GM21576 (cell line): Measurements from ENCODE around the gene SH3RF1.

Experiments
- ATAC-seq: cut with Tn5 transposase; IDR thresholded peaks from one replicate; pipeline ENCODE4 v1.9.1; 2021; ENCODE audit warnings: mild to moderate bottlenecking, moderate library complexity; ENCODE audit not compliant: unreplicated experiment

Gene SH3RF1

DNA sequence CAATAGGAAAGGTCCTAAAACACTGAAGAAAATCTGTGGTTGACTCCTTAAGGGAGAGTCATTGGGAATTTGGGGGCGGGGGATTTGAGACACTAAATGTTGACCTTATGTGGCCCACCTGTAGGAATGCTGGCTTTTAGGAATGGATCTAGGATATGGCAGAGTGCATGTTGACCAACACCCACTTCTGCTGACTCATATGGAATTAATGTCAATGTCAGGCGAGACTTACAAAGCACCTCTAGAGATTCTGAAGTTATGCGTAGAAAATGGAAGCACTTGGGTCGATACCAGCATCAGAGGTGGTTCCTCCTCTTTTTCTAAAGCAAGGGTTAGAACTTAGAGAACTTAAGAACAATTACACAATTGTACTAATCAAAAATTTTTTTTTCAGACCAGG lies 160.1 kb downstream of the SH3RF1 start:
- ATAC-seq = no peak

DNA sequence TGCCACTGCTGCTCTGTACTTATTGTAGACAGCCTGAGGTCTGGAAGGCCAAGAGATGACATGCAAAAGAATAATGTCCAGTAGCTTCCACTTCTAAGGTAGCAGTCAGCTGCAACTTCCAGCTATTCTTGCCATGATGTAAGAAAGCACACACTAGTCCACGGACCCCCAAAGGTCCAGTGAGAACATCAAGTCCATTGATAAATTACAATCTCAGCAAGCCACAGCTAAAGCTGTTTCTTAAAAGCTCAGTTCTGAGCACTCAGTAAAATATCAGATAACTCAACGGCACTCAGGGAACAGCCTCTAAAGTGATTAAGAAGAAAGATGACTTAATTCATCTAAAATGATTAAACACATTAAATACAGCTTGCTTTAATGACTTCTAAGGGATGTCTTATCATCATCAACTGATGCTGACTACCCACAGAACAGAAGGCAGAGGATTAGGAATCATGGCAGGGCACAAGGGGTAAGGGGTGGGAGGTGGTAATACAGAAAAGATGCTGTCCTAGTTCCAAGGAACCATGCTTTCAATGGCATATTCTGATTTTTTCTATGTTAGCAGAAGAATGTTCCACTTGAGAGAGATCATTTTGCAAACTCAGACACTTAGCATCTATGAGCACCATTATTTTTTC lies 161.6 kb downstream of the SH3RF1 start:
- no peak for ATAC-seq

DNA sequence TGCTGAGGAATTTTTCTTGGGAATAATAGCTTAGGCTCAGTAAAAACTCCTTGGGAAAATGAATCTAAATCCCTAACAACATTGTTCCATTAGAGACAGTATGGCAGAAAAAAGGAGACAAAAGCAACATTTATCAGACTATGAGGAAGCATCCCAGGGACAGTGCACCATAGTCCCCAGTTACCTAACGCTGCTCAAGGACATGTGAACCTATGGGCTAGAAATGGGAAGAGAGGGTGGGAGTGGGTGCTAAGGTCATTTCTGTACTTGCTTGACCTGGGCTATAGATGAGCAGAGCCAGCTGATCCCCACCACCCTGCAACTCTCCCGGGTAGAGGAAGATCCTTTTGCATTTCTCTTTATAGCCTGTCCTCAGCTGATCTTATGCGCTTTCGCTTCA lies 162.5 kb downstream of the SH3RF1 start:
- ATAC-seq = no peak

DNA sequence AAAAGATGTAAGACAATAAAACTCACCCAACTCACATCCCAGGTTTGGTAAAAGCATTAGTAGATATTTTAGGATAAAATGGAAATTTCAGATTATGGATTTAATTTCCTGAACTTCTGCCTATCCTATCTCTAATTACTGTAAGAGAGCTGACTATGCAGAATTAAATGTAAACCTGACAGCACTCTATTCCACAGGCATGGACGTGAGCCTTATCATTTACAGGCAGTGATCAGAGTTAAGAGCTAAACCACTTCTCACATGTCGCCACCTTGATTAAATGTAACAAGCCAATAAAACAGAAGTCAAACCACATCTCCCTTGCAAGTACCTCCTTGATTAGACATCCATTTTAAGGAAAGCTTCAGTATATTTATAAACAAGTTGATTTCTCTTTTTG lies 163.2 kb downstream of the SH3RF1 start:
- no peak for ATAC-seq

DNA sequence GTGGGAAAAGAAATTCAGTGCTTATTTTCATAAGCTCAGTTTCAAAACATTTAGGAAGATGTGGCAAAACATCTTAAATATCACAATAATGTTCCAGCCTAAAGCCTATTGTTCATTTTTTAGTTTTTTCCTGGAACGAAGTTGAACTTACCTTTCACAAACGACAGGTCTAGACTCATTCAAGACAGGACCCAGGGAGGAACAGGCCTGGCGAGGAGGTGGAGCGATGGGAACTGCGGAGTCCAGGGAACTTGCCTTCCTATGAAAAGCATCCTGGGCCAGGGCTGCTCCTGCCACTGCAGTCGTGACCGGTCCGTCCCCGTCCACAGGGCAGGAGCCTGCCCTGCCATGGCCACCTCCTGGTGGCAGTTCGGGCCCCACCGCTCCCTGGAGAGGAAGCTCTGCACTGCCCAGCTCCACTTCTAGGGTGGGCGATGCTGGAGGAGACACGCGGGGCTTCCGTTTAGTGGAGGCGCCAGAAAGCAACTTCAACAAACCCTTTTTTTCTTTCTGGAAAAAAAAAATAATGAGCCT lies 164.0 kb downstream of the SH3RF1 start:
- no peak for ATAC-seq

DNA sequence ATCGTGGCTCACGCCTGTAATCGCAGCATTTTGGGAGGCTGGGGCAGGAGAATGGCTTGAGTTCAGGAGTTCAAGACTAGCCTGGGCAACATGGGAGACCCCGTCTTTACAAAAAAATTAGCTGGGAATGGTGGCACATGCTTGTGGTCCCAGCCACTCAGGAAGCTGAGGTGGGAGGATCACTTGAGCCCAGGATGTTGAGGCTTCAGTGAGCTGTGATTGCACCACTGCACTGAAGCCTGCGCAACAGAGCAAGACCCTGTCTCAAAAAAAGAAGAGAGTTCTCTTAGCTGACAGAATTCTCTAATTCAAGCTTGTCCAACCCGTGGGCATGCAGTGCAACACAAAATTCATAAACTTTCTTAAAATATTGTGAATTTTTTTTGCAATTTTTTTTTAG lies 165.1 kb downstream of the SH3RF1 start:
- no peak for ATAC-seq

DNA sequence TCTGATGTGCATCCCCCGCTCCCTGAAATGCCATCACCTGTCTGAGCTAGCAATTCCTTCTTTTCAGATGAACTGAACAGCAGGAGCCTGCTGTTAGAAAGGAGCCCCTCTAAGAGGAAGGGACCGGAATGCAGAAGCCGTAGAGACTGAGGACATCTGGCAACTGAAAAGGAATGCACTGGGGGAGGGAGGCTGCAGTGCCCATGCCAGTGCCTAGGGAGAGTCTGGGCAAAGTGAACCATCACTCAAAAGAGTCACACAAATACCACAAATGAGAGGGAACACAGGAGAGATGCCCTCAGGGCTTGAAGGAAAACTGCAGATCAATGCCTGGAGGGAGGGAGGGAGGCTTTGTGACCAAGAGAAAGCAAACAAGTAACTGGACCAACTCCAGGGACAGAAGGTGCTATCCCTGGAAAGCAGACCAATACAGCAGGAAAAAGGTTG lies 166.8 kb downstream of the SH3RF1 start:
- ATAC-seq = no peak

DNA sequence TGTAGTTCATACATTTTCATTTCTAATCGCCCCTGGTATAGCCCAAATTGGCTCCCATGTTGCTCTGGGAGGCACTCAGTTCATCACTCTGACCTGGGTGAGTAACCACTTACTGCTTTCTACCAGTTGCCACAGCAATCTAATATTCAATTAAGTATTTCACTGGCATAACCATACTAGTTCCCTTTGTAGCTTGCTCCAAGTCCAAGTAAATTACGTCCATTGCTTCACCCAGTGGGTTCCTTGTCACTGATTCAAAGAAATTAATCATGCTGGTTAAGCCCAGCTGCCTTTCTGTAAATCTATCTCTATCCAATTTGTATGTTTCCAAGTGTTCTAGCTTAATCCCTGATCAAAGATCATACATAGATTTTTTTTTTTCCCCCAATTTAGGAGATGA lies 168.7 kb downstream of the SH3RF1 start:
- ATAC-seq = no peak

DNA sequence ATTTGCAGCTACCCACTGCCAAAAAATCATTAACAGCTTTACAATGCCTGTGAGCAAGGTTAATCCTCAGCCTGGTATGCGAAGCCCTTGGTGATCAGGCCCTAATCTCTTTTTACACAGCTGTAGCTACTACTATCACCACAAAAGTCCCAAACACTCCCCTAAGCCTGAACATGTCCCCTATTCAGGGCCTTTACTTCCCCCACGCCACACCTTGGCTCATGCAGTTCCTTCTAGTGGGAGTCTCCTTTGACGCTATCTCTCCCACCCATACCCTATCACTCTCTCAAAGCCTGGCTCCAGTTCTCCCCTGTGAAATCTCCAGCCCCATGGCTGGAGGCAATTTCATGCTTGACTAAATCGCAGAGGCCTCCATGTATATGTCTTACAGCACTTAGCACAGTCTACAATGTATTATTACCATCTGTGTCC lies 170.1 kb downstream of the SH3RF1 start:
- no peak for ATAC-seq

DNA sequence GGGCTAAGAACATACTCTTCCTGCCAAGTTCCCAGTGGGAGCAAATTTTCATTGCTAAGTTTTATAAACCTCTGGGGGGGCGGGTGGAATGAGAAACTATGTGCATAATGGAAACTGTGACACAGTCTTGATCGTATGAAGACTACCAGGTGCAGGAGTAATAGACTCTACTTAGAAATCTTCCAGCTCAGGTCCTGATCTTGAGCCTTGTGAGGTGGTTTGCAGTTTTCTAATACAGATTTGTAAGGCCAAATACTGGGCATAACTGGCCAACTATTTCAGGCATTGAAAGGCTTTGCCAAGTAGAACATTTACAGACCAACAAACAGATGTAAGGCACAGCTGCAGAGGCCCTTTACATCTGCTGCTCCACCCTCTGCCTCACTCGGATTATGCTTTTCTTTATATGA lies 171.0 kb downstream of the SH3RF1 start:
- peak; percentile 41 for ATAC-seq

DNA sequence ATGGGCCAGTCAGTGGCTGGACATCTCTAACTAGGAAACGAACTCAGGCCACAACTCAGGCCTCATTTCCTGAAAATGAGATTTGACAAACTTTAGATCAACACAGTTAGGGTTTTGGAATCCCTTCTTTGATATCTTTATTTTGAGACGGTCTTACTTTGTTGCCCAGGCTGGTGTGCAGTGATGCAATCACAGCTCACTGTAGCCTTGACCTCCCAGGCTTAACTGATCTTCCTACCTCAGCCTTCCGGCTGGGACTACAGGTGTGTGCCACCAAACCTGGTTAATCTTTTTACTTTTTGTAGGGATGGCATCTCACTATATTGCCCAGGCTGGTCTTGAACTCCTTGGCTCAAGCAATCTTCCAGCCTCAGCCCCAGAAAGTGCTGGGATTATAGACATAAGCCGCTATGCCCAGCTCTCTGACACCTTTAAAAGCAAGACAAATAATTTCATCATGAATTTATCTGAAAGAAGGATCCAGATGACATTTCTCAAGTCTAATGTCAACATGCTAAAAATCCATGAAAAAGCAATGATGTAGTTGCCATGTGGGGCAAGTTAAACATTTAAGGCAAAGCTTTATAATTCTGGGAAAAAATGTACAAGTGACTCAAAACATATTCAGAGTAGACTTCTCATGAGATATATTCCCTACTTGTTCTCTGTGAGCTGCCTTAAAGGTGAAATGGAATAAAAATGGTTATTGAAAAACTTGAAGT lies 171.6 kb downstream of the SH3RF1 start:
- no peak for ATAC-seq

DNA sequence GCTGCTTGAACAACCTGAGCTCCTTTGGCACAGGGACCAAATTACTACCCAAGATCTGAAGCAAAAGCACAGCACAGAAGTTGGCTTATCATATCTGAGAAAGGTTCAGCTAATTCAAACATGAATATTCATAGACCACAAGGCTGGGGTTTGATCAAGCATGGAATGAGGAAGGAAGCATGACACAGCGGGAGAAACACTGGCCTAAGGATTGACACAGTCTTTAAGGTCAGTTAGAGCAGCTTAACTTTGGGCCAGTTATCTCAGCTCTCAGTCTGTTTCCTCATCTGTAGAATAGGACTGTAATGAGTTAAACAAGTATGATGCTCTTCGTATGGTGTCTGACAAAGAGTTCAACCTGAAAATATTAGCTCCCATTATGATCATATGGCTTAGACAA lies 172.2 kb downstream of the SH3RF1 start:
- peak; percentile 44 for ATAC-seq

DNA sequence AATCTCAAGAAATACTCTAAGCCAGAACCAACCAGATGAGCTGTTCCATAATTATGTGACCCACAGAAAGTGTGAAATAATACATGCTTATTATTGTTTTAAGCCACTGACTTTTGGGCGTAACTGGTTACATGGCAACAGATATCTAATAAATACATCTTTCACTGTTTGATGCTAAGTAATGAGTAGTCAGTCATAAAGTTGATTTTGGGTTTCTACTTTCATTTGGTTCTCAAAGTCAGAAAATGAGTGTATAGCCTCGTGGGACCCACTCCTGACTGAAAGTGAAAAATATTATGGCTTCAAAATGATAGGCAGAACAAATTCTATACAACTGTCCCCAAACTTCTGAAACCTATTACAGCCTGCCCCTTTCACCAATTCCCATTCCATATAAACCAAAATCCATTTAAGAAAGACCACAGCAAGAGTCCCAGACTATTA lies 172.7 kb downstream of the SH3RF1 start:
- ATAC-seq = peak; percentile 41

DNA sequence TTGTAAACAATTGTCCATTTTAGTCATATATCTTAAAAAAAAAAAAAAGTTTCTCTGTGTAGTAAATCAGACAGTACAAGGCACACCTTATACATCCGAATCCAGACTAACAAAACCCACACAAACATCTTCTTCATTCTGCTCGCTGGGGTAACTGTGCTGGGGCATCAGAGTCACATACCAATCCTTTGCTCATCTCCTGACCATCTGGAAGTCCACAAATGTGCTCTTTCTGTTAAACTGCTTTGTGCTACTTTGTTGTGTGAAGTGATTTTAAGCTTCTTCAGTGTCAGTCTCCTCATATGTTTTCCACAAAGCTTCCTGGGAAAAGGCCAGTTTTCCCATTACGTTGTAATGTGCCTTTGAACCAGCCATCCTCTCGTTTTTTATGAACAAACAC lies 174.5 kb downstream of the SH3RF1 start:
- no peak for ATAC-seq

DNA sequence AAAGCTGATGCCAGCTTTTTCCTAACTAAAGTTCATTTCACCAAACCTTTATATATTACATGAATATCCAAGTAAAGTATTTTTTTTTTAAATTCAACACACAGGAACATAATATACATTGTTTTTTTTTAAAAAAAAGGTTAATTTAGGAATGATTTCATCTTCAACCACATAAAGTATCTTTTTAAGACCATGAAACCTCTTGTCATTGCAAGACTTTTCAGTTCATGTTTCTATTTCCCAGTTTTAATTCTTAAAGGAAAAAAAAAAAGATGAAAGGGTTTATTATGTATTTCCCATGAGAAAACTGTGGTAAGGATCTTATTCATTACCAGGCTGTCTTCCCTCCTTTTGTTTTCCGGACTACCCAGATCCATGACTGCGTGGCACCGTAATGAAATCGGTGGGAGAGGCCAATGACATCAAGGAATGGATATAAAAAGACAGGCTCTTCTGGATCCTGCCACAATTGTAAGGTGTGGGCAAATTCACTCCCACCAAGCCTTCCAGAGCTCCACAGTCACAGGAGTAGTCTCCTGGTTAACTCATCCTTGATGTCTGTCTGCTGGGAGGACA lies 176.0 kb downstream of the SH3RF1 start:
- no peak for ATAC-seq

DNA sequence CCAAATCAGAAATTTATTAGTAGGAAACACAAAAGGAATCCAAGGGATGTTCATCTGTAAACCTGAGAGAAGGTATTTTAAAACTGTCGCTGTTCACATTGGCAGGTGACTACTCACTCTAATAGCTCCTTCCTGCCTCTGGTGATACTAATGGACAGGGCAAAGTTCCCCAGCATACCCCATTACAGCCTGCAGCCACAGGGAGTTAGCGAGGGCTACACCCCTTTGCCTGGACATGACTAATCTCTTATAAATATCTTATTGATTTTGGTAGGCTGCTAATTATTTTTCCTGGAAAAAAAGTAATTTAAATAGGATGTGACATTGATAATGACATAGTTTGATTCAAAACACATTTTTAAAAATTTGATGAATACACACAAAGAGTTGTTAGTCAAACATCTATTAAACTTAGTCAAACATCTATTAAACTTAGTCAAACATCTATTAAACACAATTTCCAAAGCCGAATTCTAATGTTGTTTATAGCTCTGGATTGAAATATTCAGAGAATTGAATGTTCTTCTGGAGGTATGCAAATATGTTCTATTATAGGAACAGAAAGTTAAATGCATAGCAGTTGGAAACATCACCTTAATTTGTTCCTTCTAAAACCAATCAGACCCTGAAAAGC lies 177.8 kb downstream of the SH3RF1 start:
- no peak for ATAC-seq

DNA sequence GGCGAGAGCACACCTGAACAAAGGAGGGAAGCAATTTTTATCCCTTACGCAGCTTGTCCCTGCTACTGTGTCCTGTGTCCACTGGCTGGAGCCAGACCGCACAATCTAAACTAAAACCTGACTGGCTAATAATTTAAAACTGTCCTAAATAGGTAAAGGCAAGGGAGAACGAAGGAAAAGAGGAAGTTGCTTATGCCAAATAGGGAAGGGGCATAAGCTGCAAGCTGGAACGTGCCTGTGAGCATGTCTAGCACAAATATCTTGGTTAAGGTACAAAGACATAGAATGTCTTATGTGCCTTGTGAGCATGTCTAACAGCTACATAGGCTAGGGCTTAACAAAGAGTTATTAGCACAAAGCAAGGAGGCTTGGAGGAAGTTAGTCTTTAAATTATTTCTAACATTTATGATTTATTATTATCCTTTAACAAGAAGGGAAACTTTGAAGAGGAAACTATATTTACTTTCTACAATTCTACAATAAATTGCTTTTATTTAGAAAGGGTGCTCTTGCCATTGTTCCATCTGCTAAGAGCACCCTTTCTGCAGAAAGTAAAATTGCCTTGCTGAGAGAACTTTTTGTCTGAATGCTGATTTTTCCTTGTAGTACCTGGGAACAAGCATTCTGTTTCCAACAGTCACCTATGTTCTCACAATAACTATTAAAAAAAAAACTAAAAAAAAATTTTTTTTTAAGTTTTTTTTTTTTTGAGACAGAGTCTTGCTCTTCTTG lies 180.1 kb downstream of the SH3RF1 start:
- ATAC-seq = no peak

DNA sequence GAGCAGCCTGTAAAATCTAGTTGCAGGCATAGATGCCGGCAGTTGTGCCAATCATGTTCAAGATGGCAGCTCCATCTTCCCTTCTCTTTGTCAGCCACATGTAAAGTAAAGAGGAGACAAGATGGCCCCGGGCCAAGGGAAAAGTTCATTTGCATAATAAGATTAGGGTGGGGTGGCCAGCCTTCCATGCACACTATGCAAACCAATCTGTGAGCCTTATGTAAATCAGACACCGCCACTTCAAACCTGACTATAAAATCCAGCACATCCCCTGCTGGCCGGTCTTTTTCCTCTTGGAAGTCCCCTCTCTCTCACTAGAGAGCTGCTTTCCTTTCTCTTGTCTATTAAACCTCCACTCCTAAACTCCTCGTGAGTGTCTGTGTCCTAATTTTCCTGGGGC lies 181.8 kb downstream of the SH3RF1 start:
- no peak for ATAC-seq

DNA sequence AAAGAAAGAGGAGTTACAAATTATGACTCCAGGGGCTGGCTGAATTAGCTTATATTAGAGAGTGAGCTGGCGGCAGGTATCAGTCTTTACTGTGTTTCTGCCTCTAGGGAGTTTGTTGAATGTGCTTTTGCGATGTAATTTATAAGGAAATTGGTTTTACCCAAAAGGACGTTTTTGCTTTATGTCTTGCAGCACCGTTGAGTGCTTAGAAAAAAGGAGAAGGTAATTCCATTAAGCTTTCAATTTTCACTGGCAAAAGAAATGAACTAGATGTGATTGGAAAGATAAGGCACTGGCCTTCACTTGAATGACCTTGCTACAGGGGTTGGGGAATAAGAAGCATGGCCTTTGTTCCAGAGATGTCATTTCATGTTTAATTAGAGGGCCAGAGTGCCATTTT lies 185.8 kb downstream of the SH3RF1 start:
- no peak for ATAC-seq

DNA sequence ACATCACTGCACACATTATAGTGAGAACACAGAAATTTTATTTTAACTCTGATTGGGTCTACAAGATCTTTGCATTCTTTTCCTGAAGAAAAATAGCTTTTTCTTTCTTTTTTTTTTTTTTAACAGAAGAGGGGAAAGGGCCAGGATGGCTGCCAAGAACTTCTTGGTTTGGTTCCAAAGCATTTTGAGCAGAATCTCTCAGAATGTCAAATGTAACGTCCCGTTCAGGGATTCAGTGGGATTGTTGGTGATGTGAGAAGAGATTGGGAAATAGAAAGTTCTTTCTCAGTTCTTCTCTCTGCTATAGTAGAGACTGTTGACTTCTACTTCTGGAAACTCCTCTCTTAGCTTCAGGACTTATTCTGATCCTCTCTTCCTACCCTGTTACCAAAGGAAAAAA lies 189.8 kb downstream of the SH3RF1 start:
- ATAC-seq = peak; percentile 11
